IPS-NIHi7 (cell line): ENCODE results near the gene UGT1A10.
"Not testable (repeated sequence)": the region's sequence is repeated elsewhere in the genome, so short reads cannot be mapped to it uniquely, and the experiment has no call there.

Source experiments
- DNase-seq: peaks from one replicate; pipeline ENCODE4 v3.0.0; 2012; ENCODE audit warnings: mixed read lengths; ENCODE audit errors: extremely low spot score

UGT1A10 gene

GRCh38 chr2:233655943-233656342, 19.7 kb downstream of the UGT1A10 start:
- DNase-seq = not testable (repeated sequence)

GRCh38 chr2:233656443-233656842, 20.2 kb downstream of the UGT1A10 start:
- DNase-seq = no peak

GRCh38 chr2:233658610-233659009, 22.4 kb downstream of the UGT1A10 start:
- DNase-seq = no peak

- DNase-seq = no peak
These were observed 27.7 kb downstream of the UGT1A10 start for GRCh38 chr2:233663911-233664310.

- DNase-seq = no peak
These were observed 32.5 kb downstream of the UGT1A10 start for GRCh38 chr2:233668605-233669260.

- DNase-seq = no peak
These were observed 35.3 kb downstream of the UGT1A10 start, which contains the start of gene UGT1A9 for GRCh38 chr2:233671290-233672161. Gene UGT1A9 (plus strand): TSS chr2:233671898. CDS start chr2:233671935, 37 bp downstream.

GRCh38 chr2:233672886-233673285, 36.6 kb downstream of the UGT1A10 start:
- no peak for DNase-seq

GRCh38 chr2:233673896-233674295, 37.6 kb downstream of the UGT1A10 start:
- DNase-seq = no peak

- DNase-seq = no peak
These were observed 38.1 kb downstream of the UGT1A10 start for GRCh38 chr2:233674314-233674713.

GRCh38 chr2:233674995-233675394, 38.7 kb downstream of the UGT1A10 start:
- no peak for DNase-seq

GRCh38 chr2:233676046-233676445, 39.8 kb downstream of the UGT1A10 start:
- DNase-seq = no peak

- DNase-seq = no peak
These were observed 42.9 kb downstream of the UGT1A10 start for GRCh38 chr2:233679196-233679595.

- no peak for DNase-seq
These were observed 44.3 kb downstream of the UGT1A10 start for GRCh38 chr2:233680361-233681045.

- DNase-seq = no peak
These were observed 45.4 kb downstream of the UGT1A10 start, which contains the start of gene UGT1A7 for GRCh38 chr2:233681521-233682099. Gene UGT1A7 (plus strand): TSS chr2:233681901. CDS start chr2:233681938, 37 bp downstream.

- no peak for DNase-seq
These were observed 48.4 kb downstream of the UGT1A10 start for GRCh38 chr2:233684640-233685039.

- no peak for DNase-seq
These were observed 50.7 kb downstream of the UGT1A10 start for GRCh38 chr2:233686928-233687327.

GRCh38 chr2:233688341-233688740, 52.1 kb downstream of the UGT1A10 start:
- no peak for DNase-seq

GRCh38 chr2:233689031-233689430, 52.8 kb downstream of the UGT1A10 start:
- DNase-seq = no peak

- DNase-seq = no peak
These were observed 53.3 kb downstream of the UGT1A10 start for GRCh38 chr2:233689501-233689900.

- no peak for DNase-seq
These were observed 54.2 kb downstream of the UGT1A10 start for GRCh38 chr2:233690444-233690843.

GRCh38 chr2:233691443-233692433, 55.5 kb downstream of the UGT1A10 start:
- DNase-seq = no peak
